ENCODE results near the gene FTMT.

The FTMT gene

GRCh38 chr5:121897341-121897740 lies 45.7 kb downstream of the FTMT start:
- DNase-seq, result no peak
- in situ Hi-C loops (cut with HindIII; ENCODE audit: low pct_ligation_motif_present, low pct_unique_long_range_greater_than_20kb, low sequenced_read_pairs), result no loop called here

- in situ Hi-C loops (cut with HindIII; ENCODE audit: low pct_ligation_motif_present, low pct_unique_long_range_greater_than_20kb, low sequenced_read_pairs), result no loop called here
- no peak for DNase-seq
These were observed 47.7 kb downstream of the FTMT start for GRCh38 chr5:121899346-121899745.
